GM20000 (cell line): Measurements from ENCODE around the gene FAM20C.

Source experiments
- DNase-seq: peaks from one replicate; pipeline ENCODE4 v3.0.0; 2012; ENCODE audit warnings: low spot score
- CTCF ChIP-seq: IDR thresholded peaks from 2 replicates; pipeline ENCODE4 v1.5.1; 2012; ENCODE audit warnings: mild to moderate bottlenecking, control low read depth; ENCODE audit errors: extremely low read depth, missing control alignments

Gene FAM20C

GRCh38 chr7:307970-308369 lies 115.6 kb downstream of the FAM20C start:
- no peak for TF ChIP-seq CTCF
- DNase-seq, result no peak

GRCh38 chr7:309586-310228 lies 117.3 kb downstream of the FAM20C start:
- TF ChIP-seq CTCF, result no peak
- DNase-seq, result no peak
